ENCODE measurements around the gene USP31.

DNA sequence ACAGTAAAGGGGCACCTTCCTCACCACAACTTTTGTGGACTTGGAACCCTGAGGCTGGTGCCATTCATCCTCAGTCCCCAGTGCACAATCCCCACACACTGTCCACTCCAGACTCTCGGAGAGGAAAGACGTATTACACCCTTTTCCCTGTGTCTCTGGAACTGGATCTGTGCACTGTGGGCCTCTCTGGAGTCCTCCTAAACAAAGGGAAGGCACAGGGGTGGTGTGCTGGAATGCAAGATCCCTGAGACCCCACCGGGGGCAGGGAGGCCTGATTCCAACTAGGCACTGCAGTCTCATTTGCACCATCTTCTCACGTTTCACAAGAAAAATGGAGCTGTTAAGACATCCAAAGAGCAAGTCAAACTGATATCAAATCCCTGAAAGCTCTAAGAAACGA is 89.8 kb downstream of the USP31 start:
- TF ChIP-seq, protein P1, sequence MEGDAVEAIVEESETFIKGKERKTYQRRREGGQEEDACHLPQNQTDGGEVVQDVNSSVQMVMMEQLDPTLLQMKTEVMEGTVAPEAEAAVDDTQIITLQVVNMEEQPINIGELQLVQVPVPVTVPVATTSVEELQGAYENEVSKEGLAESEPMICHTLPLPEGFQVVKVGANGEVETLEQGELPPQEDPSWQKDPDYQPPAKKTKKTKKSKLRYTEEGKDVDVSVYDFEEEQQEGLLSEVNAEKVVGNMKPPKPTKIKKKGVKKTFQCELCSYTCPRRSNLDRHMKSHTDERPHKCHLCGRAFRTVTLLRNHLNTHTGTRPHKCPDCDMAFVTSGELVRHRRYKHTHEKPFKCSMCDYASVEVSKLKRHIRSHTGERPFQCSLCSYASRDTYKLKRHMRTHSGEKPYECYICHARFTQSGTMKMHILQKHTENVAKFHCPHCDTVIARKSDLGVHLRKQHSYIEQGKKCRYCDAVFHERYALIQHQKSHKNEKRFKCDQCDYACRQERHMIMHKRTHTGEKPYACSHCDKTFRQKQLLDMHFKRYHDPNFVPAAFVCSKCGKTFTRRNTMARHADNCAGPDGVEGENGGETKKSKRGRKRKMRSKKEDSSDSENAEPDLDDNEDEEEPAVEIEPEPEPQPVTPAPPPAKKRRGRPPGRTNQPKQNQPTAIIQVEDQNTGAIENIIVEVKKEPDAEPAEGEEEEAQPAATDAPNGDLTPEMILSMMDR (IDR thresholded peaks at IDR 0.05): no peak
- no peak for TF ChIP-seq POLR2A (IDR thresholded peaks at IDR 0.05)

All from thyroid gland (tissue), 4 donors.